Ectodermal cell (in vitro differentiated cells): ENCODE measurements around the gene PAK1.

ENCODE experiments used
- H3K27ac ChIP-seq: 2 replicates; pipeline ENCODE4 v1.7.0; 2013; ENCODE audit warnings: mild to moderate bottlenecking, low read depth, low read length; ENCODE audit not compliant: insufficient read depth, poor library complexity, severe bottlenecking
- H3K27me3 ChIP-seq: 2 replicates; pipeline ENCODE4 v1.7.0; 2013; ENCODE audit warnings: mild to moderate bottlenecking, low read length; ENCODE audit not compliant: insufficient read depth, control insufficient read depth, poor library complexity, severe bottlenecking
- H3K36me3 ChIP-seq: one replicate; pipeline ENCODE4 v1.7.0; 2013; ENCODE audit warnings: low read length; ENCODE audit not compliant: control insufficient read depth, insufficient read depth
- H3K4me1 ChIP-seq: one replicate; pipeline ENCODE4 v1.7.0; 2013; ENCODE audit warnings: low read length; ENCODE audit not compliant: control insufficient read depth, insufficient read depth
- H3K4me3 ChIP-seq: 2 replicates; pipeline ENCODE4 v1.7.0; 2013; ENCODE audit warnings: low read depth, low read length, control low read depth; ENCODE audit not compliant: insufficient read depth
- H3K9me3 ChIP-seq: 2 replicates; pipeline ENCODE4 v1.7.0; 2013; ENCODE audit warnings: mild to moderate bottlenecking, low read length, moderate library complexity; ENCODE audit not compliant: control insufficient read depth
- WGBS, 2 experiments: methylation state at CpG; one replicate each; pipeline ENCODE4 v1.1.7; 2013; ENCODE audit warnings: missing lambda C conversion rate in 2 of 2; 5-methylcytosine and 5-hydroxymethylcytosine counted together

Gene PAK1

DNA sequence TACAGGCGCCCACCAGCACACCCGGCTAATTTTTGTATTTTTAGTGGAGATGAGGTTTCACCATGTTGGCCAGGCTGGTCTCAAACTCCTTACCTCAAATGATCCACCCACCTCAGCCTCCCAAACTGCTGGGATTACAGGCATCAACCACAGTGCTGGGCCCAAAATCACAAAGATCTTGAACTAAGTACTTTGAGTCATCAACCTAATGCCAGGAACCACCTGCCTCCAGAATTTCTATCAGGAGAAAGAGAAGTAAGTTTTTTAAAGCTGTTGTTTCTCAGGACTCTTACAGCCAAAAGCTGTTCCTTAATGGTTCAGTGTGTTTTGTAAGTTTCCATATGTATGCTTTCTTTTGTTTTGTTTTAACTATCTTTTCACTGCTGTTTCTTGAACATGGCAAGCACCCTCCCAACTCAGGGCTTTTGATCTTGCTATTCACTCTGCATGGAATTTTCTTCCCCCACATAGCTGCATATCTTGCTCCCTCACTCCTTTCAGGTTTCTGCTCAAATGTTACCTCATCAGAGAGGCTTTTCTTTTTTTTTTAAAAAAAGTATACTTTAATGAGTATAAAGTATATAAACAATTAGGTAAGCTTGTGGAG lies 6.0 kb upstream of the PAK1 start:
- no peaks in the 10 kb centered on the region for H3K36me3 ChIP-seq
- H3K4me1 ChIP-seq = no peaks in the 10 kb centered on the region
- H3K27ac ChIP-seq = no peak overlapping the region
- H3K27me3 ChIP-seq = no peaks in the 10 kb centered on the region
- H3K9me3 ChIP-seq = no peaks in the 10 kb centered on the region
- no peak overlapping the region for H3K4me3 ChIP-seq
- 82 to 83% methylated on average over 2 of the region's 2 CpGs for WGBS, 2 experiments

DNA sequence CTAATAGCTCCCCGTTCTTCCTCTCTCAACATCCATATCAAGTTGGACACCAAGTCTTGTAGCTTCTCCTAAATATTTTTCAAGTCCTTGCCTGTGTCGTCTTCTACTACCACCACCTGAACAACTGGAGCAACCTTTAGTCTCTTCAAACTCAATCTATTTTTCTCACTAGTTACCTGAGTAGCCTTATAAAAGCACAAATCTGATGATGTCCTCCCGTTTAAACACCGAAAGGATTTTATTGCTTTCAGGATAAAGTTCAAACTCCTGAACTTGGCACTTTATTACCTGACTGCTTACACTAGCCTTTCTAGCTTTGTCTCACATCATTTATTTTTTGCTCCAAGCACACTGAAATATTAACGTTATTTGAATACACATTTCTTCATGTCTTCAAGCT lies 1.3 kb upstream of the PAK1 start:
- H3K27me3 ChIP-seq = peaks cover 7% of the 10 kb centered on the region
- H3K4me1 ChIP-seq = peaks cover 18% of the 10 kb centered on the region
- H3K9me3 ChIP-seq = no peaks in the 10 kb centered on the region
- H3K36me3 ChIP-seq = no peaks in the 10 kb centered on the region
- H3K27ac ChIP-seq = no peak overlapping the region
- no peak overlapping the region for H3K4me3 ChIP-seq
- WGBS, 2 experiments = 94 to 95% methylated on average over 5 of the region's 5 CpGs

DNA sequence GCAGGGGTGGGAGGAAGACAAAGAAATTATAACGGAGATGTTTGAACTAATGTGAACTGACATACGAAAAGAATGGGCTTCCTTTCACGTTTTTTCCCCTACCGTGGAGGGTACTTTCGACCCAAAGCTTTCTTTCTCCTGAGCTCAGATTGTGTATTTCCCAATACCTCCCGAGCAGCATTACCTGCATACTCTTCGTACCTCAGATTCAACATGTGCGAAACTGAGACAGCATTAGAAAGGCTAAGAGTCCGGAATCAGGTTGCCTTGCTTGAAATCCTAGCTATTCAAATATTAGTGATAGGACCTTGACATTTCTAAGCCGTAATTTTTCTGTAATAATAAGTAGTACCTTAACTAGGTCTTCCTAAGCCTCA lies 778 bp upstream of the PAK1 start:
- Histone ChIP-seq H3K36me3 (no peaks in the 10 kb centered on the region), H3K9me3 (no peaks in the 10 kb centered on the region), H3K27ac (peak overlapping the region; percentile 22), H3K4me3 (peak overlapping the region; percentile 45), H3K4me1 (peaks cover 19% of the 10 kb centered on the region), H3K27me3 (peaks cover 7% of the 10 kb centered on the region)
- WGBS, 2 experiments = 84% methylated on average over 9 to 10 of the region's 10 CpGs

DNA sequence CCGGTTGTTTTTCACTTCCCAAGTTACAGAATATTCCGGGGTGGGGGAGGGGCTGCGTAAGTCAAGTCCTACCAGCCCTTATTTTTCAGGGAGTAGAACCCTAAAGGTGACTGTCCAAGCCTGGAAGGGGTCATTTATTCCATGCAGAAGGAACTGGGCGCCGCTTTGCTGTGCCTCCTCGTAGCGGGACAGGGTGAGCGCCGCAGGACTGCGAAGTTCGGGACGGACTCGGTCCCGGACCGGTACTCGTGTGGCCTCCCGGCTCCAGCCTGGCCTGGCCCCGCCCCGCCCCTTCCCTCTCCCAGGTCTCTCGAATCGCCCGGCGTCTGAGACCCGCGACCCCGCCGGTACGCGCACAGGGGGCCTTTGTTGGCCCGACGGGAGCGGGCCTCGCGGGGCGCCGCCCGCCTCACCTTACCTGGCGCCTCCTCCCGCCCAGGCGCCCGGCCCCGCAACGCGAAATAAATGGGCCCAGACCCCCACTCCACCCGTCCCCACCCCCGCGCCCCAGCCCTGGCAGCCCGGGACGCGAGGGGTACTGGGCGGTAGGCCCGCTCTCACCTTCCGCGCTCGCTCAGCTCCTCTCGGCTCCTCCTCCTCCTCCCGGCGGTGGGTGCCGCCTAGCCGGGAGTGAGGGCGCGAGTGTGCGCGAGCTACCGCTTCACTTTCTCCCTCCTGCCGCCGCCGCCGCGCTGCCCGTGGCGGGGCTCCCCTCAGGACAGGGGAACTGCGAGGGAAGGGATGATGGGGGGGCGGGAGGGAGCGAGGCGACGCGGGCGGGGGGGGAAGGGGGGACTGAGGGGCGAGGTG lies 698 bp downstream of the PAK1 start:
- Histone ChIP-seq H3K36me3 (no peaks in the 10 kb centered on the region), H3K4me3 (peak overlapping the region; percentile 45), H3K9me3 (no peaks in the 10 kb centered on the region), H3K27ac (no peak overlapping the region), H3K27me3 (peaks cover 7% of the 10 kb centered on the region), H3K4me1 (peaks cover 19% of the 10 kb centered on the region)
- WGBS, 2 experiments = 0% methylated on average over 65 to 71 of the region's 80 CpGs

DNA sequence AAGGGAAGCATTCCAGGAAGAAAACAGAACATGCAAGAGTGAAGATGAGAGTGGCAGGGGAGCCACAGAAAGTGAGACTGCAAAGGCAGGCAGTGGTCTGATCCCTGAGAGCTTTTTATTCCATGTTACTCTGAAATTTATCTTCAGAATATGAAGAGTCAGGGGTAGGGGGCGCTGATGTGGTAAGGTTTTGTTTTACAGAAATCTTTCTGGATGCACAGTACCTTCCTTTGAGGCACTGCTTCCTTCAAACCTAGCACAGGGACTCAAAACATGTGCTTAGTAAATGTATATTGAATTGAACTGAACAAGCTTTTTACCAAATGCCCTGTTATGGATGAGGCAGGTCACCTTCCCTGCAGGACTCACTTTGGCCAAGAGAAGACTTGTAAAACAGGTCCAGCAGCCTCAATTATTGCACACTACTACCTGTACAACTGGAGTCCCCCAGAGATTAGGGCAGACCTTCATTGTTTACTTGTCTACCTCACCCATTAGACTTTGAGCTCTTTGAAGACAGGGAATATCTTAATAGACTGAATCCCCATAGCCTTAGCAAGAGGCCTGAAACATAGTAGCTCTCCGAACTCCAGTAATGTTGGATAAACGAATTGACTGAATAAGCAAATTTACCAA lies 2.2 kb downstream of the PAK1 start:
- no peaks in the 10 kb centered on the region for H3K9me3 ChIP-seq
- no peak overlapping the region for H3K4me3 ChIP-seq
- H3K27ac ChIP-seq = no peak overlapping the region
- H3K4me1 ChIP-seq = peaks cover 19% of the 10 kb centered on the region
- WGBS, 2 experiments = 44 to 54% methylated on average over 3 of the region's 3 CpGs
- no peaks in the 10 kb centered on the region for H3K36me3 ChIP-seq
- peaks cover 7% of the 10 kb centered on the region for H3K27me3 ChIP-seq

- no peaks in the 10 kb centered on the region for H3K36me3 ChIP-seq
- H3K27me3 ChIP-seq = peaks cover 7% of the 10 kb centered on the region
- peaks cover 19% of the 10 kb centered on the region for H3K4me1 ChIP-seq
- H3K9me3 ChIP-seq = no peaks in the 10 kb centered on the region
- WGBS, 2 experiments = 19 to 29% methylated on average over 5 of the region's 5 CpGs
- H3K27ac ChIP-seq = no peak overlapping the region
- no peak overlapping the region for H3K4me3 ChIP-seq
Measured at GRCh38 chr11:77470971-77471370, 2.9 kb downstream of the PAK1 start.

- Histone ChIP-seq H3K27me3 (peaks cover 7% of the 10 kb centered on the region), H3K4me3 (no peak overlapping the region), H3K27ac (no peak overlapping the region), H3K4me1 (peaks cover 19% of the 10 kb centered on the region), H3K9me3 (no peaks in the 10 kb centered on the region), H3K36me3 (no peaks in the 10 kb centered on the region)
- WGBS, 2 experiments = 24 to 33% methylated on average over 2 of the region's 2 CpGs
Measured at GRCh38 chr11:77470504-77470903, 3.4 kb downstream of the PAK1 start.

- no peak overlapping the region for H3K27ac ChIP-seq
- peaks cover 7% of the 10 kb centered on the region for H3K27me3 ChIP-seq
- WGBS, 2 experiments = 94 to 100% methylated on average over 1 of the region's 1 CpG
- H3K9me3 ChIP-seq = no peaks in the 10 kb centered on the region
- H3K4me3 ChIP-seq = no peak overlapping the region
- H3K36me3 ChIP-seq = no peaks in the 10 kb centered on the region
- peaks cover 19% of the 10 kb centered on the region for H3K4me1 ChIP-seq
Measured at GRCh38 chr11:77468527-77468926, 5.4 kb downstream of the PAK1 start.

- Histone ChIP-seq H3K36me3 (no peaks in the 10 kb centered on the region), H3K27ac (no peak overlapping the region), H3K4me3 (no peak overlapping the region), H3K27me3 (peaks cover 7% of the 10 kb centered on the region), H3K9me3 (no peaks in the 10 kb centered on the region), H3K4me1 (peaks cover 19% of the 10 kb centered on the region)
- WGBS, 2 experiments = 25 to 61% methylated on average over 1 of the region's 2 CpGs
Measured at GRCh38 chr11:77467993-77468392, 5.9 kb downstream of the PAK1 start.

DNA sequence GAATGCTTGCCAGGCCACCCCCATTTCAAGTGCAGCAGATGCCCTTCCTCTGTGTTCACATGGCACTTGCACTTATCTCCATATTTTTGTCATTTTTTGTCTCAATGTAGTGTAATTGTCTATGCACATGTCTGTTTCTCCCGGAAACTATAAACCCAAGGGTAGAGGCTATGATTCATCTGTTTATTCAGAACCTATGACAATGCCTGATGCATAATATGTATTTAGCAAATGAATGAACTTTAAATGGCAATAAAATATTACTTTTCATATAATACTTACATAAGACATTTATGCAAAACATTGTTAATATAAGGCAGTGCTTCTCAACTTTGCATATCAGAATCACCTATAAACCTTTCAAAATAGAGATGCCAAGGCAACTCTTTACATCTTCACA lies 6.7 kb downstream of the PAK1 start:
- peaks cover 17% of the 10 kb centered on the region for H3K4me1 ChIP-seq
- H3K27me3 ChIP-seq = peaks cover 5% of the 10 kb centered on the region
- H3K9me3 ChIP-seq = no peaks in the 10 kb centered on the region
- H3K27ac ChIP-seq = no peak overlapping the region
- H3K36me3 ChIP-seq = no peaks in the 10 kb centered on the region
- WGBS, 2 experiments = 80 to 91% methylated on average over 1 of the region's 1 CpG
- no peak overlapping the region for H3K4me3 ChIP-seq
